Measurements from ENCODE around the gene HNRNPA2B1.
"Not testable (repeated sequence)": the region's sequence is repeated elsewhere in the genome, so short reads cannot be mapped to it uniquely, and the experiment has no call there.

The HNRNPA2B1 gene

DNA sequence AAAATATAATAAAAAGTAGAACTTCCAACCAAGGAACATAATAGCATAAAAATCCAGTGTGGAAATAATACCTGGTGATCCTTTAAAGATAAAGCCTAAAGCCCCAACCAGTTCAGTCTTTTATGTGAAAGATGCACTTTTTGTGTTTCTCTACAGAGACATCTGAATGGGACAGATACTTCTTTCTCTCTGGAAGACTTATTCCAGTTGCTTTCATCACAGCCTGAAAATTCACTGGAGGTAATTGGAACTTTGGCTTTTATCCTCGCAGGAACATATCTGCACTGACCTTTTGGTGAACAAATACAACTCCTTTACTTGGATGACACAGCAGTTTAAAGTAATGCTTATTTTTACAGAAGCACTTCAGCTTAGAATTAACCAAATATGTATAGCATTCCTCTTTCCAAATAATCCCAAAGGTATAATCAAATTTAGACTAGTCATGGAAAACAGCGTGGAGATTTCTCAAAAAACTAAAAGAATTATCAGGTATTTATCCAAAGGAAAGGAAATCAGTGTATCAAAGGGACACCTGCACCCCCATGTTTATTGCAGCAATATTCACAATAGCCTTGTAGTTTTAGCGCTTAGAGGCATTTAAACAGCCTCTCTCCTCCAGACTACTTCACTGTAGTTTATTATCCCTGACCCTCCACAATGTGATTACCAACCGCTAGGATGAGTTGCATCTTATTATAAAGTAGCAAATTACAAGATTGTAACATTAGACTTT lies 16.8 kb downstream of the HNRNPA2B1 start:
- no peak for DNase-seq

DNA sequence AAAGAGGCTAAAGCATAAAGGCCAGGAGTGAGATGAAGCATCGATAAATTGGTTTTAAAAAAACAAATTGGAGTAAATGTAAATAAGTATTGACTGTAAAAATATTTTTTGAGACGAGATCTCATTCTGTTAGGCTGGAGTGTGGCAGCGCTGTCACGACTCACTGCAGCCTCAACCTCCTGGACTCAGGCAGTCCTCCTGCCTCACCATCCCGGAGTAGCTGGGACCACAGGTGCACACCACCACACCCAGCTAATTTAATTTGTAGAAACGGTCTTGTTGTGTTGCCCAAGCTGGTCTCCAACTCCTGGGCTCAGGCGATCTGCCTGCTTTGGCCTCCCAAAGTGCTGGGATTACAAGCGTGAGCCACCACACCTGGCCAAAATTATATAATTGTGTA lies 17.8 kb downstream of the HNRNPA2B1 start:
- no peak for DNase-seq

DNA sequence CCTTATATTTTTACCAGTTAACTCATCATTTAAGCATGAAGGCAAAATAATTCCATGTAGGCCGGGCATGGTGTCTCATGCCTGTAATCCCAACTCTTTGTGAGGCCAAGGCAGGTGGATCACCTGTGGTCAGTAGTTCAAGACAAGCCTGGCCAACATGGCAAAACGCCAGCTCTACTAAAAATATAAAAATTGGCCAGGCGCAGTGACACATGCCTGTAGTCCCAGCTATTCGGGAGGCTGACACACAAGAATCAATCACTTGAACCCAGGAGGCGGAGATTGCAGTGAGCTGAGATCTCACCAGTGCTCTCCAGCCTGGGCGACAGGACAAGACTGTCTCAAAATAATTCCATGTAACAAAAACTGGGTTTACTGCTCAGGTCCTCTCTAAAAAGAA lies 18.3 kb downstream of the HNRNPA2B1 start:
- DNase-seq, result no peak

- DNase-seq, result no peak
These were observed 18.9 kb downstream of the HNRNPA2B1 start for GRCh38 chr7:26181474-26182227.

DNA sequence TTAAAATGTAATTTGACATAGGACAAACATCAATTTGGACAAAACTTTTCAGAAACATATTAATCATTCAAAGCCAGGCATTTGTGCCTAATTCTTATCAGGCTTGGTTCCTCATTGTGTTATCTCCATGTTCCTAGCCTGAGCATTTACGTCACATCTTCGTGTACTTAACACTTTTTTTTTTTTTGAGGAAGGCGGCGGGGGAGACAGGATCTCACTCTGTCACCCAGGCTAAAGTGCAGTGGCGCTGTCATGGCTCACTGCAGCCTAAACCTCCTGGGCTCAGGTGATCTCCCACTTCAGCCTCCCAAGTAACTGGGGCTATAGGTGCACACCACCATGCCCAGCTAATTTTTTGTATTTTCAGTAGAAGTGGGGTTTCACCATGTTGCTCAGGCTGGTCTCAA lies 19.8 kb downstream of the HNRNPA2B1 start:
- DNase-seq, result no peak

GRCh38 chr7:26179826-26180497 lies 20.6 kb downstream of the HNRNPA2B1 start:
- DNase-seq, result no peak

- no peak for DNase-seq
These were observed 21.1 kb downstream of the HNRNPA2B1 start for GRCh38 chr7:26179422-26179821.

DNA sequence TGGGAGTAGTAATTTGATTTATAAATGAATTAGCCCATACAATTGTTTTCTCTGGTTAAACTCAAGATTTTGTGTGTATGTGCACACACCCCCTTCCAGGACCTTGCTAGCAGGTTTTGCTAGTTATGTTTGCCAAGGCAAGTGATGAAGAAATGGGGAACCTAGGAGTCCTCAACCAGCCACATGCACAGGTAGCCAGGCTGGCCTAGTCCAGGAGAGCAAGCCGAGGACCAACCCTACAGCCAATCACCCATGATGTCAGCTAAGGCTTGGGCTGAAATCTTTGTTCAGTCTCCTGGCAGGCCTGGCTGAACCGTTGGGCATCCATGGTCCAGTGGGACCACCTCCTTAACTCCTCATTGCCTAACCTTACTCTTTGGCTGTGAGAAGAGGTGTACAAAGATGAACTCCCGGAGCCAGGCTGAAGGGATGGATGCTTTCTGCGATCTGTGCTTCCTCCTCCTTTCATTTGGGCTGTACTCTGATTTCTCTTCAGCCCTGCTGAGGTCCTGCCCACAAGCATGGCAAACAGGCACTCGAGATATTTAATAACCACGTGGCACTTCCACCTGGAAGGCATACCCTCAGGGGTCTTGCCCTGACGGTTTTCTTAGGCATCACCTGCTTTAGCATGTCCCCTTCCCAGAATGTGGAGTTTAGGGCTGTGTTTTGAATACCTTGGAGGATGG lies 22.1 kb downstream of the HNRNPA2B1 start:
- DNase-seq, result no peak

GRCh38 chr7:26177269-26177668 lies 23.3 kb downstream of the HNRNPA2B1 start:
- DNase-seq, result not testable (repeated sequence)

- not testable (repeated sequence) for DNase-seq
These were observed 23.9 kb downstream of the HNRNPA2B1 start for GRCh38 chr7:26176696-26177095.

GRCh38 chr7:26175903-26176302 lies 24.6 kb downstream of the HNRNPA2B1 start:
- not testable (repeated sequence) for DNase-seq

- no peak for DNase-seq
These were observed 28.5 kb downstream of the HNRNPA2B1 start for GRCh38 chr7:26172048-26172447.

GRCh38 chr7:26171601-26172000 lies 28.9 kb downstream of the HNRNPA2B1 start:
- DNase-seq, result no peak

- DNase-seq, result no peak
These were observed 29.9 kb downstream of the HNRNPA2B1 start for GRCh38 chr7:26170663-26171062.

DNA sequence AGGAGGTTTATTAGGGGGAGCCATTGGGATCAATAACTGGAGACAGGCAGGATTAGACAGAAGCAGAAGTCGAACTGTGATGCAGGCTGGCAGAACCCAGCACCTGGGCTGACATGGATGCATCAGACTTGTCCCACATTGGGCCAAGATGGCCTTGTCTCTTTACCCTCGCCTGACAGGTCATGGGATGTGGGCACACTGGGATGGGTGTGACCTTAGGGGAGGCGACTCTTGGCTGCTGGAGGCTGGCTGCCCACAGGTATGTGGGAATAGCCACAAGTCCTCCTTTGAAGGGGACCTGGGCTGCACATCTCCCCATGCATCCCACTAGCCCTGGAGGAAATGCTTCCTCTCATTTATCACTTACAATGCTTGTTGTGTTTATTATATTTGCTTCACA lies 31.3 kb downstream of the HNRNPA2B1 start:
- no peak for DNase-seq

GRCh38 chr7:26168458-26169023 lies 32.0 kb downstream of the HNRNPA2B1 start:
- no peak for DNase-seq

- no peak for DNase-seq
These were observed 33.1 kb downstream of the HNRNPA2B1 start for GRCh38 chr7:26167303-26167934.

DNA sequence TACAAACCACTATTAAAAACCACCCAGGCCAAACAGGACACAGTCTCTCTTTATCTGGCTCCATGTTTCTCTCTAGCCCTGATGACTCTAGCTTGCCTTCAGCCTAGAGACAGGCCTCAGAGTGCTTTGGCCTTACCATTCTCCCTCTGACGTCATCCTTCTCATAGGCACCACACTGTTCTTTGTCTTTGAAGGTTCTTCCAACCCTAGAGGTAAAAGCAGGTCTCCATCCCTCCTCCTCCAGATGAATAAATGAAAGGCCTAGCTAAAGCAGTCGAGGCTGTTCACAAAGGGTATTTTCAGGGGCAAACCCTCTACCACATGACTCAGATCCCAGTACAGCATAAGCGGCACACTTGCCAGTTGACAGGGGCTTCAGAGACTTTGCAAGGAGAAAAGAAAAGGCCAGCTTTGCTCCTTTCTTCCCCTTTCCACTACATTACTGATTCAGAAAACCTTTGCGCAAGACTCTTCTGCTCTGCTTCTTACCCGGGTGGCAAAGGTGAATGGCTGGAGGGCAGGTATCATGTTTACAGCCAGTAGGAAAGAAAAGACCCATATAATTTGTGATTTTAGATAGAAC lies 33.8 kb downstream of the HNRNPA2B1 start:
- DNase-seq, result no peak

DNA sequence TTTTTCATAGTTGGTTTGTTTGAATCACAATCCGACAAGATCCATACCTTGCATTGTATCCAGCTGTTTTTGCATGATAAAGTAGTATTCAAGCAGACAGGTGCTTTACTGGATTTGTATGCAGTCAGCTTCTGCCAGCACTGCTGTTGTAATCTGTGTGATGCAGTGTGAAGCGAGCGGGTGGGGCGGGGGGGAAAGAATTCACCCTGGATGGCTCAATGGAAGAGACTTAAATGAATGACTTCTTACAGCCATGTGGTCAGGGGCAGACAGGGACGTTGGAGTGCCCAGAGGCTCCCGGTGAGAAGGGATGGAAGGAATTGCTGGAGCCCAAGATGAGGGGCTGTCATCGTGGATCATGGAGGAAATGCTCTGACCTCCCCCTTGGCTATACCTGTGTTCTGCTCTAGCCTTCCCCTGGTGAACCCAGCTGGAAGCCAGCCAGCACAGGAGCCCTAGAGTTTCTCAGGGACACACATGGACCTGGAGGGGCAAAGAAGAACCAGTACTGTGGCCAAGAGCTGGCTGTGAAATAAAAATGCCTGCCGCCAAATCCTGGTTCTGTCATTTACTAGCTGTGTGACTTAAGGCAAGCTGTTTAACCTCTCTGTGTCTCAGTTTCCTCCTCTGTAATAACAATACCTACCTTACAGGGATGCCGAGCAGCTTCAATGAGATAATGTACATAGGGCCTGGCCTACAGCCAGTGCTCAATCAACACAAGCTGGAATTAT lies 34.4 kb downstream of the HNRNPA2B1 start:
- DNase-seq, result no peak

- DNase-seq, result not testable (repeated sequence)
These were observed 36.7 kb downstream of the HNRNPA2B1 start for GRCh38 chr7:26163804-26164203.

DNA sequence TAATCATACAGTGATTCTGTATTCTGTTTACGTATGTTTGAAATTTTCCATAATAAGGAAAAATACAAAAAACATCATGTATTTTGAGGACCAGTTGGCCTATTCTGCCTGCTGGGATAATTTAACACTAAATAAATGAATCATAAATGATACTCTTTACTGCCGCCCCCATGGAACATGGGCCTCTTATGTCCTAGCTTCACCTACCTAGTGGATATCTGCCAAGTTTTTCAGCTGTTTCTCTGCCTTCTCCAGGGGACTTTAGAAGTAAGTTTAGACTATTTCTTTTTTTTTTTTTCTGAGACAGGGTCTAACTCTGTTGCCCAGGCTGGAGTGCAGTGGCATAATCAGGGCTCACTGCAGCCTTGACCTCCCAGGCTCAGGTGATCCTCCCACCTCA lies 38.1 kb downstream of the HNRNPA2B1 start:
- DNase-seq, result no peak
